ENCODE measurements around the gene SAMSN1.

Gene SAMSN1

GRCh38 chr21:14453339-14454015 is 92.6 kb downstream of the SAMSN1 start:
- H3F3A ChIP-seq (ENCODE audit: insufficient read depth, low read length) = no peaks in the 10 kb centered on the region
- H3K79me2 ChIP-seq (ENCODE audit: insufficient read depth, low read length) = no peaks in the 10 kb centered on the region
- H2AFZ ChIP-seq (ENCODE audit: low read length) = no peak overlapping the region
- no peaks in the 10 kb centered on the region for H3K27me3 ChIP-seq (ENCODE audit: insufficient read depth, low read length)
- H3K27ac ChIP-seq (ENCODE audit: low read depth, low read length, poor library complexity, severe bottlenecking) = no peak overlapping the region
- no peaks in the 10 kb centered on the region for H3K9me2 ChIP-seq (ENCODE audit: low read depth, low read length)
- no peaks in the 10 kb centered on the region for H3K9me3 ChIP-seq (ENCODE audit: low read length)
- TF ChIP-seq EZH2 (IDR thresholded peaks at IDR 0.05; ENCODE audit: borderline replicate concordance, low read length) (no peak), CTCF (IDR thresholded peaks at IDR 0.05; ENCODE audit: low read length) (no peak)
- H3K4me2 ChIP-seq (ENCODE audit: low read length) = no peak overlapping the region
- no peak overlapping the region for H3K4me3 ChIP-seq (ENCODE audit: low read depth, low read length, poor library complexity, severe bottlenecking)
- H3K4me1 ChIP-seq (ENCODE audit: insufficient read depth, low read length, severe bottlenecking) = peaks cover 9% of the 10 kb centered on the region
- H4K20me1 ChIP-seq (ENCODE audit: insufficient read depth, low read length) = no peaks in the 10 kb centered on the region
- no peak overlapping the region for H3K9ac ChIP-seq (ENCODE audit: low read length)
- no peaks in the 10 kb centered on the region for H3K36me3 ChIP-seq (ENCODE audit: insufficient read depth, low read length)

- Histone ChIP-seq H3K9me3 (ENCODE audit: low read length) (no peaks in the 10 kb centered on the region), H3K4me3 (ENCODE audit: low read depth, low read length, poor library complexity, severe bottlenecking) (no peak overlapping the region), H3K9ac (ENCODE audit: low read length) (no peak overlapping the region), H3K27me3 (ENCODE audit: insufficient read depth, low read length) (no peaks in the 10 kb centered on the region), H3K27ac (ENCODE audit: low read depth, low read length, poor library complexity, severe bottlenecking) (no peak overlapping the region), H3F3A (ENCODE audit: insufficient read depth, low read length) (no peaks in the 10 kb centered on the region), H3K36me3 (ENCODE audit: insufficient read depth, low read length) (no peaks in the 10 kb centered on the region), H2AFZ (ENCODE audit: low read length) (no peak overlapping the region), H3K4me2 (ENCODE audit: low read length) (no peak overlapping the region), H3K9me2 (ENCODE audit: low read depth, low read length) (no peaks in the 10 kb centered on the region), H3K4me1 (ENCODE audit: insufficient read depth, low read length, severe bottlenecking) (peaks cover 9% of the 10 kb centered on the region), H4K20me1 (ENCODE audit: insufficient read depth, low read length) (no peaks in the 10 kb centered on the region), H3K79me2 (ENCODE audit: insufficient read depth, low read length) (no peaks in the 10 kb centered on the region)
- TF ChIP-seq EZH2 (IDR thresholded peaks at IDR 0.05; ENCODE audit: borderline replicate concordance, low read length) = no peak
- no peak for TF ChIP-seq CTCF (IDR thresholded peaks at IDR 0.05; ENCODE audit: low read length)
Measured at GRCh38 chr21:14452727-14453241, 93.3 kb downstream of the SAMSN1 start.

GRCh38 chr21:14452031-14452726 is 93.9 kb downstream of the SAMSN1 start:
- H3K27me3 ChIP-seq (ENCODE audit: insufficient read depth, low read length) = no peaks in the 10 kb centered on the region
- H3K79me2 ChIP-seq (ENCODE audit: insufficient read depth, low read length) = no peaks in the 10 kb centered on the region
- no peak overlapping the region for H2AFZ ChIP-seq (ENCODE audit: low read length)
- no peaks in the 10 kb centered on the region for H4K20me1 ChIP-seq (ENCODE audit: insufficient read depth, low read length)
- H3K9ac ChIP-seq (ENCODE audit: low read length) = no peak overlapping the region
- H3K4me2 ChIP-seq (ENCODE audit: low read length) = no peak overlapping the region
- H3F3A ChIP-seq (ENCODE audit: insufficient read depth, low read length) = no peaks in the 10 kb centered on the region
- H3K4me3 ChIP-seq (ENCODE audit: low read depth, low read length, poor library complexity, severe bottlenecking) = no peak overlapping the region
- no peaks in the 10 kb centered on the region for H3K9me2 ChIP-seq (ENCODE audit: low read depth, low read length)
- H3K36me3 ChIP-seq (ENCODE audit: insufficient read depth, low read length) = no peaks in the 10 kb centered on the region
- H3K27ac ChIP-seq (ENCODE audit: low read depth, low read length, poor library complexity, severe bottlenecking) = no peak overlapping the region
- peaks cover 9% of the 10 kb centered on the region for H3K4me1 ChIP-seq (ENCODE audit: insufficient read depth, low read length, severe bottlenecking)
- no peaks in the 10 kb centered on the region for H3K9me3 ChIP-seq (ENCODE audit: low read length)
- no peak for TF ChIP-seq EZH2 (IDR thresholded peaks at IDR 0.05; ENCODE audit: borderline replicate concordance, low read length)
- TF ChIP-seq CTCF (IDR thresholded peaks at IDR 0.05; ENCODE audit: low read length) = no peak

Measured in OCI-LY1 (cell line).